ENCODE data around the gene PNRC2. TPM values are rescaled to one million over a fixed set of nuclear protein-coding genes. Genes with fewer than 3 reads are reported as not detected.

The PNRC2 gene
- total RNA-seq, 3 donors from 2014 or later (not counting 1 experiment from before 2014, with no cell fraction given), result 124 to 205 (median 180) TPM

DNA sequence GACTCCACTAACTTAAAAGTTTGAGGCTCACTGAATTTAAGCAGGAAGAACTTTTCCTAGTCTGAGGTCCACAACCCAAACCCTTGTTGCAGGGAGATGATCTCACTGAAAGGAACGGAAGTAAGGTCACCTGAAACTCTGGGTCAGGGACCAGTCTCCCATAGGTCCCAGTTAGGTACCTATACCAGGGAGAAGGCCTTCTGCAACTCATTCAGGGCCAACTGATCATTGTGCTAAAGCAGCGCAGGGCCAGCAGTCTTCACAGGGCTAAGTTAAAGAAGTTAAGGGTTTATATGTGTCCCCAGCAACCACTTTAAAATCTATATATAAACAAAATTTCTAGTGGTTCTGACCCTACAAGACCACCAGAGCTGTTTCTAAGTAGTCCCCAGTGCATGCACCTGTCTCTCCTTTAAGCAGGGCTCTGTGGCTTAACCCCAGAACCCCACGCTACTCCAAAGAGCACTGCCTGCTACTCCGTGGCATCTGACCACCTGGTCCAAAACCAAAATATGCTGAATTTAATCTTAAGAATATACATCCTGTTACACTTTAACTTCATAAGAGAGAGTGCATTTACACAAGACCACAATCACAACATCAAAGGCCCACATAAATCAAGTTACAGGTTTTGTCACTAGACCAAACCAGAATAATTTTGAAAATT is 17.7 kb downstream of the PNRC2 start:
- peak overlapping the region; percentile 35 for H3K27ac ChIP-seq (ENCODE audit: low read length)
- Mint-ChIP-seq H3K9me3 (no peaks in the 10 kb centered on the region), H3K27ac (peak overlapping the region; percentile 94 to 98), H3K27me3 (ENCODE audit: low read depth in 2 of 2) (no peaks in the 10 kb centered on the region), H3K36me3 (no peaks in the 10 kb centered on the region), H3K4me3 (peak overlapping the region; percentile 53), H3K4me1 (peaks cover 56 to 58% of the 10 kb centered on the region in 2 donors)
- no peaks in the 10 kb centered on the region for H3K27me3 ChIP-seq (ENCODE audit: control insufficient read depth, insufficient read depth, low read length)
- H3K4me3 ChIP-seq (ENCODE audit: low read length), result no peak overlapping the region
- peak in 1 of 2 donors; percentile 23 for DNase-seq
- H3K36me3 ChIP-seq (ENCODE audit: control insufficient read depth, insufficient read depth, low read length), result peaks cover 23% of the 10 kb centered on the region
- 40% methylated on average over 3 of the region's 4 CpGs for WGBS (ENCODE audit: insufficient coverage)
- no peaks in the 10 kb centered on the region for H3K9me3 ChIP-seq (ENCODE audit: control insufficient read depth, insufficient read depth, low read length)
- no peak for TF ChIP-seq CTCF (IDR thresholded peaks at IDR 0.05)
- ATAC-seq, result no peak
- intact Hi-C loops (cut with micrococcal nuclease), result no loop called here
- H3K4me1 ChIP-seq (ENCODE audit: control insufficient read depth, insufficient read depth, low read length), result peaks cover 16% of the 10 kb centered on the region

DNA sequence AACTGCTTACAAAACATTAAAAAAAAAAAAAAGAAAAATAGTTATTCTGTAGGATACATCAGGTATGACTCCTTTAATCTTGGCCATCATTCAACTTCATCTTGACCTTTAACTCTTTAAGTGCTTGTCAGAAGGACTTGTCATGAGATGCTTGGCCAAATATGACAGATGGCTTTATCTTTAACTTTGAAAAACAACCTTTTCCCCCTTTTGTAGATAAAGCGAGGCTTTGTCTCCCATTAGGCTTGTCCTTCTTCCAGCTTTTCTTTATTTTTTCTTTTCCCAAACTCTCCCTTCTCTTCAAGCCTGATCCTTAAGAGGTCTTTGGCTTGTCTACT is 18.2 kb downstream of the PNRC2 start:
- peak overlapping the region; percentile 94 to 98 for H3K27ac Mint-ChIP-seq
- peaks cover 56 to 58% of the 10 kb centered on the region in 2 donors for H3K4me1 Mint-ChIP-seq
- H3K27me3 Mint-ChIP-seq (ENCODE audit: low read depth in 2 of 2), result no peaks in the 10 kb centered on the region
- no peaks in the 10 kb centered on the region for H3K9me3 ChIP-seq (ENCODE audit: control insufficient read depth, insufficient read depth, low read length)
- 60% methylated on average over 1 of the region's 1 CpG for WGBS (ENCODE audit: insufficient coverage)
- H3K4me3 Mint-ChIP-seq, result peak overlapping the region; percentile 97
- H3K9me3 Mint-ChIP-seq, result no peaks in the 10 kb centered on the region
- no peak for DNase-seq
- no peak for ATAC-seq
- peaks cover 16% of the 10 kb centered on the region for H3K4me1 ChIP-seq (ENCODE audit: control insufficient read depth, insufficient read depth, low read length)
- no peak for TF ChIP-seq CTCF (IDR thresholded peaks at IDR 0.05)
- intact Hi-C loops (cut with micrococcal nuclease), result no loop called here
- no peaks in the 10 kb centered on the region for H3K27me3 ChIP-seq (ENCODE audit: control insufficient read depth, insufficient read depth, low read length)
- peaks cover 22% of the 10 kb centered on the region for H3K36me3 ChIP-seq (ENCODE audit: control insufficient read depth, insufficient read depth, low read length)
- H3K36me3 Mint-ChIP-seq, result no peaks in the 10 kb centered on the region
- H3K27ac ChIP-seq (ENCODE audit: low read length), result peak overlapping the region; percentile 15
- no peak overlapping the region for H3K4me3 ChIP-seq (ENCODE audit: low read length)

DNA sequence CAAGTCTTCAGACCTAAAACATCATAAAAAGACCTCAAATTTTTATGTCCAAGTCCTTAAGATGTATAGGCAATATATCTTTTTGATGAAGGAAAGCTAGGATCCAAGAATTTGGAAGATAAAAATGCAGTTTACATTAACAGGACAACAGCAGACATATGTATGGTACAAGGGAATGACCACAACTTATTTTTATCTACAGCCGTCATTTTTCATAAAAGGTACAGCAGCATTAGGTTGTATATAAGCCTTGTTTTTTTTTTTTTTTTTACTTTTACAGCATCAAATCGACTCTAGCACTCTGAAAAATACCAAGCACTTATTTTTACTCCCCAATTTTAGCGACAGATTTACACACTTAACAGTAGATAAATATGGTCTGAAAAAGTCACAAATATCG is 19.2 kb downstream of the PNRC2 start:
- H3K27ac ChIP-seq (ENCODE audit: low read length), result no peak overlapping the region
- Mint-ChIP-seq H3K9me3 (no peaks in the 10 kb centered on the region), H3K36me3 (no peaks in the 10 kb centered on the region), H3K27me3 (ENCODE audit: low read depth in 2 of 2) (no peaks in the 10 kb centered on the region), H3K27ac (peak overlapping the region; percentile 94 to 98), H3K4me3 (peak overlapping the region; percentile 97), H3K4me1 (peaks cover 56% of the 10 kb centered on the region in 2 donors)
- DNase-seq (no peak), ATAC-seq (no peak)
- H3K36me3 ChIP-seq (ENCODE audit: control insufficient read depth, insufficient read depth, low read length), result peaks cover 14% of the 10 kb centered on the region
- no peaks in the 10 kb centered on the region for H3K9me3 ChIP-seq (ENCODE audit: control insufficient read depth, insufficient read depth, low read length)
- peaks cover 16% of the 10 kb centered on the region for H3K4me1 ChIP-seq (ENCODE audit: control insufficient read depth, insufficient read depth, low read length)
- intact Hi-C loops (cut with micrococcal nuclease), result no loop called here
- TF ChIP-seq CTCF (IDR thresholded peaks at IDR 0.05), result no peak
- peak overlapping the region; percentile 97 for H3K4me3 ChIP-seq (ENCODE audit: low read length)
- no peaks in the 10 kb centered on the region for H3K27me3 ChIP-seq (ENCODE audit: control insufficient read depth, insufficient read depth, low read length)
- no CpG with 5 or more reads among the region's 4 CpGs for whole genome bisulfite sequencing (ENCODE audit: insufficient coverage)

- ATAC-seq (no peak), DNase-seq (no peak)
- no peaks in the 10 kb centered on the region for H3K9me3 ChIP-seq (ENCODE audit: control insufficient read depth, insufficient read depth, low read length)
- H3K4me3 Mint-ChIP-seq, result peak overlapping the region; percentile 97
- no peaks in the 10 kb centered on the region for H3K27me3 ChIP-seq (ENCODE audit: control insufficient read depth, insufficient read depth, low read length)
- no peaks in the 10 kb centered on the region for H3K27me3 Mint-ChIP-seq (ENCODE audit: low read depth in 2 of 2)
- intact Hi-C loops (cut with micrococcal nuclease), result no loop called here
- no peak for TF ChIP-seq CTCF (IDR thresholded peaks at IDR 0.05)
- H3K27ac Mint-ChIP-seq, result peak overlapping the region; percentile 94 to 98
- 0% methylated on average over 13 of the region's 13 CpGs for WGBS (ENCODE audit: insufficient coverage)
- no peaks in the 10 kb centered on the region for H3K9me3 Mint-ChIP-seq
- peaks cover 16% of the 10 kb centered on the region for H3K4me1 ChIP-seq (ENCODE audit: control insufficient read depth, insufficient read depth, low read length)
- H3K27ac ChIP-seq (ENCODE audit: low read length), result peak overlapping the region; percentile 99
- no peaks in the 10 kb centered on the region for H3K36me3 Mint-ChIP-seq
- peaks cover 9% of the 10 kb centered on the region for H3K36me3 ChIP-seq (ENCODE audit: control insufficient read depth, insufficient read depth, low read length)
- peaks cover 50 to 56% of the 10 kb centered on the region in 2 donors for H3K4me1 Mint-ChIP-seq
- H3K4me3 ChIP-seq (ENCODE audit: low read length), result peak overlapping the region; percentile 97
These were observed 19.8 kb downstream of the PNRC2 start for GRCh38 chr1:23979387-23979880.
